Hematopoietic multipotent progenitor cell treated with erythropoietin and hydrocortisone succinate and interleukin-3 and kit ligand, for 4 days (in vitro differentiated cells): ENCODE data around the gene TXNDC2.

Source experiments
- DNase-seq: peaks from one replicate; pipeline ENCODE4 v3.0.0-alpha.2; 2015

The TXNDC2 gene

GRCh38 chr18:9914584-9915290, 29.0 kb downstream of the TXNDC2 start:
- DNase-seq, result peak; percentile 95

GRCh38 chr18:9915291-9916076, 29.7 kb downstream of the TXNDC2 start:
- DNase-seq, result no peak

GRCh38 chr18:9916077-9916639, 30.4 kb downstream of the TXNDC2 start:
- no peak for DNase-seq

DNA sequence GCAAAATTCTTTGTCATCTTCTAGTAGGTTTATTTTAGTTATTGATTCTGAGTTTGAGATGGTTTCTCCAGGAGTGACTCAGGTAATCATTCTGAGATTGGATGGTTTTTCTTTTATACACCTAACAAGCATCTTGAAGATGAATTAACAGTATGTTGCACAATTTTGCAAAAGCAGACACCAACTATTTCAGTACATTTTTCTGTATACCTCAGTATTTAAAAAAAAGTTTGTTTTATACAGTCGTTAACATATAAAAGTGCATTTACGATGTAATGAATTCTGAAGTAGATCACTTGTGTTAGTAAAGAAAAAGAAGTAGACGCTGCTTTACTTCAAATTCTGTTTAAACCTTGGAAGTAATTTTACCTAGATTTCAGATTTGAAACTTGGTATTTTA, 31.0 kb downstream of the TXNDC2 start:
- no peak for DNase-seq

GRCh38 chr18:9918016-9918680, 32.4 kb downstream of the TXNDC2 start:
- DNase-seq, result no peak

- no peak for DNase-seq
Measured at GRCh38 chr18:9919564-9920232, 33.9 kb downstream of the TXNDC2 start.

GRCh38 chr18:9922592-9923311, 37.0 kb downstream of the TXNDC2 start:
- DNase-seq, result no peak

- no peak for DNase-seq
Measured at GRCh38 chr18:9924371-9924943, 38.7 kb downstream of the TXNDC2 start.

DNA sequence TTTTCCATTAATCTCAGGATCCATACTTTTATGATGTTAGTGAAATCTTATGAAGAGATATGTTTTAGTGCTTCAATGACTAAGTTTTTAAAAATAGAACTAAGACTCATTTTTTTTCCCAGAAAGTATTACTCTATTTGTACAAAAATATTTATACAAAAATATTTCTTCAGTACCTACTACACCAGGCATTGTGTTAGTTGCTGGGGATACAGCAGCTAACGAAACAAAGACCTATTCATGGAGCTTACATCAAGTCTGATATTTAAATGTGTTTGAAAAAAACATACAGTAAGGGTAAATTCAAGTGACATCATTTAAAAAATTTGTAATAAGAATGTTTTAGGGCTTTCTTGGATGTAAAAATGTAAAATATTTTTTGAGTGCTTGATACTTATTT, 39.6 kb downstream of the TXNDC2 start:
- DNase-seq, result no peak

- DNase-seq, result no peak
Measured at GRCh38 chr18:9925795-9926194, 40.0 kb downstream of the TXNDC2 start.

- DNase-seq, result no peak
Measured at GRCh38 chr18:9926223-9926894, 40.6 kb downstream of the TXNDC2 start.

DNA sequence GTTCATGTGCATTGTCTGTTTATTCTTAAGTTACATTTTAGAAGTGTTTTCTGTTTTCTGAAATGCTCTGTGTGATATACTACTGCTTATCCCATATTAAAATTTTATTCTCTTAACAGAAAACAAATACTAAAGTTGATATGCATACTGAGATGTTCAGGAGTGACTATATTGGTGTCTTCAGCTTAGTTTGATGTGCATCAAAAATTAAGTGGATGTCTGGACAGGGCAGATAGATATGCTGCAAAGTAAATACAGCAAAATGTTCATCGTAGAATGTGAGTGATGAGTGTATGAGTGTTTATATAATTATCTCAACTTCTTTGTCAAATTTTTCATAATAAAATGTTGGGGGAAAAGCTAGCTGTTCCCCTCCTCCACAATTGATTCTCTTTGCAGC, 41.2 kb downstream of the TXNDC2 start:
- no peak for DNase-seq

DNA sequence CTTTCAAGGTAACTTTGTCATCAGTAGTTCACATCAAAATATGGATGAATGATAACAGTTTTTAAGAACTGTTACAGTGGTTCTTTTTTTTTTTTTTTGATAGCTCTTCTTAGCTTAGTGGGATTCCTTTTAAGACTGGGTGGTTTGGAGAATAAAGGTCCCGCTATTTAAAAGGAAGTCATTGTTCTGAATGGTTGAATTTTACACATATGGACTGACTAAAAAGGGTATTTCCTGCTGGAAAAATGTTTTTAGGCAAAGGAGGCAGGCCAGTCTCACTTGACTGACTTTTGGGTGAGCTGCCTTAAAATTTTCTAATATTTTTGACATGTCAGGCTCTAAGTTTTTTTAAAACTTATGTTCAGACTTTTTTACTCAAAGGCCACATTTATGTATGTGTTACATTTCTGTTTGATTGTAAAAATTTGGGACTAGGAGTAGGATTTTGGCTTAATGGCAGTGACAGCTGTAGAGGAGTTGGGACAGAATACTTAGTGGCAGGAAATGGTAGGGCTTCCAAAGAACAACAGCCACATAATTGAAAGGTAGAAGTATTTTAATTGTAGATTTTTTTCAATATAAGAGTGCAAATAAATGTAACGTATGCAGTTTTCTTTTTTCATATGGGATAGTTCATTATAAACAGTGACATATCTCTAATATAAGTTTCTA, 41.8 kb downstream of the TXNDC2 start:
- no peak for DNase-seq

DNA sequence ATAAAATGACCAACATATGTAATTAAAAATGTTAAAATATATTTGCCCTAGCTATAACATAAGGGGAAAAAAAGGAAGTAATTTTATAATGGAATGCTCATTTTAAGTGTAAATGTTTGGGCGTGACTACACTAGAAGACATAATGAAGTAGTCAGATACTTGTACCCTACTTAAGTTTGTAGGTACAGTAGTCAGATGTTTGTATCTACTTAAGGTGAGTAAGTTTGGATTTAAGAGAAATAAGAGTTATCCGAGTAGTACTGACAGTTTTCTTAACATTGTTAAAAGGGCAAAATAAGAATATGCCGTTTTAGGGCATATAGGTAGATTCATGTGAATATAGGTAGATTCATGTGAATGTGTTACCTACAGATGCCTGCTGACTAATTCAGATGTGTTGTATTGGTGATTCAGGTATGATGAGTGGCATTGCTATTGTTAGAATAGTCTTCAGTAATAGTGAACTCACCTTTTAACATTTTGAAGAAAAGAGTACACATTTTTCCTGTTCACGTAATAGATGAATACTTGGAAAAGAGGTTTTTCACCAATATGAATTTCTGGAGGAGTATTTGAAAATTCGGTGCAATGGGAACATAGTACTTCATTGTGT, 43.0 kb downstream of the TXNDC2 start:
- no peak for DNase-seq

GRCh38 chr18:9930299-9930884, 44.6 kb downstream of the TXNDC2 start:
- no peak for DNase-seq

DNA sequence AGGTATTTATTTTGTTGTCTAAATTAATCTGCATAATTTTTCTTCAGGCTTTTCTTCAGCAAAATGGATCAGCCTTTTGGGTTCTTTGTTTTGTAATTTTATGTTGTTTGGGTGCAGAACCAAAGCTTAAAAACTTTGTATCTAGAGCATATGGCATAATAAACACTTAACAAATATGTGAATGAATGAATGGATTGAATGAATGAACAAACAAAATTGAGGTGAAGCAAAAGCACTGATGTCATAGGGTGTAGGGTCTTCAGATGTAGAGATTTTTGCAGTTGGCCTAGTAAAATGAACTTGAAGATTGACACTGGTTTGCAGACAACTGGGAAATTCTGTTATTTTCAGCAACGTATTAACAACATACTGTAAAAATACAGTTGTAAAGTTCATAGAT, 45.4 kb downstream of the TXNDC2 start:
- no peak for DNase-seq

- DNase-seq, result no peak
Measured at GRCh38 chr18:9931678-9932077, 45.9 kb downstream of the TXNDC2 start.

GRCh38 chr18:9933865-9934264, 48.1 kb downstream of the TXNDC2 start:
- DNase-seq, result no peak

GRCh38 chr18:9934274-9934673, 48.5 kb downstream of the TXNDC2 start:
- no peak for DNase-seq
